GM10266 (cell line): Measurements from ENCODE around the gene LRRC36.

Experiments used
- DNase-seq: peaks from one replicate; pipeline ENCODE4 v3.0.0; 2012; ENCODE audit errors: extremely low spot score
- TF ChIP-seq, protein P1 (sequence below): IDR thresholded peaks from 2 replicates; pipeline ENCODE4 v1.5.1; 2012; ENCODE audit warnings: mild to moderate bottlenecking, low read depth; ENCODE audit not compliant: control insufficient read depth, insufficient read depth; ENCODE audit errors: missing control alignments

LRRC36 gene

DNA sequence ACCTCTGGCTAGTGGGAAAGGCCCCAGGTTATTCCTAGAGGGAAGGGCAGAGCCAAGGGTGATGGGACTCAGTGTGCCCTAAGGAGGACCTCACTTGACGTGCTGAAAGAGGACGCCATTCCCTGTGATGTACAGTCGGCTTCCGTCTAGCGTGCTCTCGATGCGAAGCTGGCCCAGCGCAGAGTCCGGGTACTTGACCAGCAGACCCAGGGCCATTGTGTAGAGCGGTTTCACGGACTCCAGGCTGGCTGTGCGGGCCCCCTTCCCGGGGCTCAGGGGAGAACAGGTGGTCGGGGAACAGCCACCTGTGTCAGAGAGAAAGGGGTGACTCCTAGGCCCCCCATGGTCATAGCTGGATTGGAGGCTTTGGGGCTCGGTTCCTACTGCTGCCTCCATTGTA lies 27.3 kb upstream of the LRRC36 start:
- TF ChIP-seq, protein P1, sequence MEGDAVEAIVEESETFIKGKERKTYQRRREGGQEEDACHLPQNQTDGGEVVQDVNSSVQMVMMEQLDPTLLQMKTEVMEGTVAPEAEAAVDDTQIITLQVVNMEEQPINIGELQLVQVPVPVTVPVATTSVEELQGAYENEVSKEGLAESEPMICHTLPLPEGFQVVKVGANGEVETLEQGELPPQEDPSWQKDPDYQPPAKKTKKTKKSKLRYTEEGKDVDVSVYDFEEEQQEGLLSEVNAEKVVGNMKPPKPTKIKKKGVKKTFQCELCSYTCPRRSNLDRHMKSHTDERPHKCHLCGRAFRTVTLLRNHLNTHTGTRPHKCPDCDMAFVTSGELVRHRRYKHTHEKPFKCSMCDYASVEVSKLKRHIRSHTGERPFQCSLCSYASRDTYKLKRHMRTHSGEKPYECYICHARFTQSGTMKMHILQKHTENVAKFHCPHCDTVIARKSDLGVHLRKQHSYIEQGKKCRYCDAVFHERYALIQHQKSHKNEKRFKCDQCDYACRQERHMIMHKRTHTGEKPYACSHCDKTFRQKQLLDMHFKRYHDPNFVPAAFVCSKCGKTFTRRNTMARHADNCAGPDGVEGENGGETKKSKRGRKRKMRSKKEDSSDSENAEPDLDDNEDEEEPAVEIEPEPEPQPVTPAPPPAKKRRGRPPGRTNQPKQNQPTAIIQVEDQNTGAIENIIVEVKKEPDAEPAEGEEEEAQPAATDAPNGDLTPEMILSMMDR = no peak
- no peak for DNase-seq

- TF ChIP-seq, protein P1 = no peak
- DNase-seq = no peak
Measured at GRCh38 chr16:67301080-67301782, 25.4 kb upstream of the LRRC36 start.

- TF ChIP-seq, protein P1 = no peak
- DNase-seq = no peak
Measured at GRCh38 chr16:67302076-67302475, 24.5 kb upstream of the LRRC36 start.

- TF ChIP-seq, protein P1 = no peak
- no peak for DNase-seq
Measured at GRCh38 chr16:67302970-67303369, 23.6 kb upstream of the LRRC36 start.

- DNase-seq = no peak
- TF ChIP-seq, protein P1 = no peak
Measured at GRCh38 chr16:67304020-67304419, 22.6 kb upstream of the LRRC36 start.

DNA sequence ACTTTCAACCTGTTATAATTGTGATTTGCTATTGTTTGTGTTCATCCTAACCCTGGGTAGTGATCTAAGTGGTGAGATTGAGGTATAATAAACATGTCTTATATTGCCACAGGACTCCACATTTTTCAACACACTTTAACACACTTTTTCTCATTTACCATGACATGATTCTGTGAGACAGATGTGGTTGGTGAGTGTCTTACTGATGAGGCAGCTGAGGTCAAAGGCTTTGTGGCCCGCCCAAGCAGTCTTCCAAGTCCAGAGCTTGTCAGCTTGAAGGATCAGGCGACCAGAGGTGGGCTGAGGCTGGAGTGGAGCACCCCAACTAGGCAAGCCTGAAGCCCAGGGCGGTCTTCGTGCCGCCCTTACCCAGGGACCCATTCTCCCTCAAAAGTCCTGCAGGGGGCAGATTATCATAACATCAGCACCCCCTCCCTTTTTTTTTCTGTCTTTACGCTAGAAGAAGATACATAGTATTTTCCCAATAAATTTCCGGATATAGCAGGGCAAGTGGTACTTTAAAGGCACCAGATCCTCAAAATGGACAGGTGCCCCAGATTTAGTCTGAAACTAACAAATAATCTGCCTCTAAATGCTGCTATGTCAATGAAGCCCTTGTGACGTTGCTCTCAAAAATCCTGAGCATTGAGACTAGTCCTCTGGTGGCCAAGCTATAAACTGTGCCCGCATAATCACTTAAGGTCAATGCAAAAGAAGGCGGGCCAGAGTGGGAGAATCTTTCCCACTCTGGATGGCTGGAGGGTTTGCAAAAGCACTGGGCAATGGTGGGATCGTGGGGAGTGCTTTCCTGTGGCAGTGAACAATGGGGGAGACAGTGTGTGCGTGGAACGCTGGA lies 21.2 kb upstream of the LRRC36 start:
- no peak for DNase-seq
- TF ChIP-seq, protein P1 = no peak

GRCh38 chr16:67310561-67310960 lies 16.1 kb upstream of the LRRC36 start:
- TF ChIP-seq, protein P1 = no peak
- DNase-seq = no peak
